ENCODE measurements around the gene KIAA0040.

KIAA0040 gene

GRCh38 chr1:175200678-175201521 lies 8.3 kb upstream of the KIAA0040 start:
- no peak for DNase-seq (ENCODE audit: low read depth in 2 of 2)

- no peak for DNase-seq (ENCODE audit: low read depth in 2 of 2)
Observed at GRCh38 chr1:175198332-175198731, 5.8 kb upstream of the KIAA0040 start.

GRCh38 chr1:175197531-175197930 lies 5.0 kb upstream of the KIAA0040 start:
- no peak for DNase-seq (ENCODE audit: low read depth in 2 of 2)

- DNase-seq (ENCODE audit: low read depth in 2 of 2), result no peak
Observed at GRCh38 chr1:175195798-175196197, 3.2 kb upstream of the KIAA0040 start.

GRCh38 chr1:175195281-175195680 lies 2.7 kb upstream of the KIAA0040 start:
- no peak for DNase-seq (ENCODE audit: low read depth in 2 of 2)

- no peak for DNase-seq (ENCODE audit: low read depth in 2 of 2)
Observed at GRCh38 chr1:175193527-175193910, 943 bp upstream of the KIAA0040 start.

- DNase-seq (ENCODE audit: low read depth in 2 of 2), result no peak
Observed at GRCh38 chr1:175192111-175192629, 406 bp downstream of the KIAA0040 start.

- DNase-seq (ENCODE audit: low read depth in 2 of 2), result no peak
Observed at GRCh38 chr1:175191659-175192058, 917 bp downstream of the KIAA0040 start.

- peak in 1 of 2 donors; percentile 38 for DNase-seq (ENCODE audit: low read depth in 2 of 2)
Observed at GRCh38 chr1:175188936-175189335, 3.6 kb downstream of the KIAA0040 start.

- DNase-seq (ENCODE audit: low read depth in 2 of 2), result no peak
Observed at GRCh38 chr1:175186433-175187160, 6.0 kb downstream of the KIAA0040 start.

GRCh38 chr1:175185903-175186302 lies 6.7 kb downstream of the KIAA0040 start:
- DNase-seq (ENCODE audit: low read depth in 2 of 2), result no peak

- DNase-seq (ENCODE audit: low read depth in 2 of 2), result no peak
Observed at GRCh38 chr1:175183586-175183985, 9.0 kb downstream of the KIAA0040 start.

- DNase-seq (ENCODE audit: low read depth in 2 of 2), result no peak
Observed at GRCh38 chr1:175182201-175182746, 10.3 kb downstream of the KIAA0040 start.

- DNase-seq (ENCODE audit: low read depth in 2 of 2), result no peak
Observed at GRCh38 chr1:175179837-175180590, 12.6 kb downstream of the KIAA0040 start.

GRCh38 chr1:175178456-175178855 lies 14.1 kb downstream of the KIAA0040 start:
- DNase-seq (ENCODE audit: low read depth in 2 of 2), result no peak

- DNase-seq (ENCODE audit: low read depth in 2 of 2), result no peak
Observed at GRCh38 chr1:175178056-175178455, 14.5 kb downstream of the KIAA0040 start.

- DNase-seq (ENCODE audit: low read depth in 2 of 2), result no peak
Observed at GRCh38 chr1:175176246-175176645, 16.3 kb downstream of the KIAA0040 start.

- DNase-seq (ENCODE audit: low read depth in 2 of 2), result no peak
Observed at GRCh38 chr1:175174309-175175102, 18.1 kb downstream of the KIAA0040 start.

GRCh38 chr1:175173531-175173930 lies 19.0 kb downstream of the KIAA0040 start:
- no peak for DNase-seq (ENCODE audit: low read depth in 2 of 2)

GRCh38 chr1:175172503-175172902 lies 20.1 kb downstream of the KIAA0040 start:
- DNase-seq (ENCODE audit: low read depth in 2 of 2), result no peak
